Measurements from ENCODE around the gene GSTM4.
"Not testable (repeated sequence)": the region's sequence is repeated elsewhere in the genome, so short reads cannot be mapped to it uniquely, and the experiment has no call there.

Gene GSTM4

DNA sequence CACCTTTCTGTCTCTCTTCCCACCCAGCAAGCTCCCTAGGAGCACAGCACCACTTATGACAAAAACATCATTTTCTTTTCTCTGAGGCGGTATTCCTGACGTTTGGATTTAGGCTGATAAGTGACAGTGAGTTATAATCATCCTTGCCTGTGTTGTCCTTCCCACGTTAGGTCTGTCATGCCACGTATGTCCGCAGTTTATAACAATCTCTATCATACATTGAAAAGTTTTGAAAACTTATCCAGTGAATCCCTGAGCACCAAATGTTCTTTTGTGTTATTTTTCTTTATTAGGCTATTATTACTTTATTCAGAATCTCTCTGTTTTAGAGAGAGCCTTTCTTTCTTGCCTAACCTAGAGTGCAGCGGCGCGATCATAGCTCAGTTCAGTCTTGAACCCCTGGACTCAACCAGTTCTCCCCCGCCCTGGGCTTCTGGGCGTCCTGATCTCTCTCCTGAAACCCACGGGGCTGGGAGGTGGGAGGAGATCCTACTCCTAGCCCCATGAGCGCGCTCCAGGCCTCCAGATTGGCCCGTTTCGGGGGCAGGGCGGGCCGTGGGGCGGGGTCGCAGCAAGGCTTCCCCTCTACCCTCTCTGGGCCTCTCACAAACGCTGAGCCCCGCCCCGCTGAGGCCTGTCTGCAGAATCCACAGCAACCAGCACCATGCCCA lies 11.7 kb downstream of the GSTM4 start, which contains the start of gene GSTM2:
Gene GSTM2, plus strand, starts transcription at position 606 of the 671 bp plus-strand sequence. Its CDS starts 59 bp downstream, at position 665.
- peak; percentile 76 for DNase-seq (ENCODE audit: low read depth)

DNA sequence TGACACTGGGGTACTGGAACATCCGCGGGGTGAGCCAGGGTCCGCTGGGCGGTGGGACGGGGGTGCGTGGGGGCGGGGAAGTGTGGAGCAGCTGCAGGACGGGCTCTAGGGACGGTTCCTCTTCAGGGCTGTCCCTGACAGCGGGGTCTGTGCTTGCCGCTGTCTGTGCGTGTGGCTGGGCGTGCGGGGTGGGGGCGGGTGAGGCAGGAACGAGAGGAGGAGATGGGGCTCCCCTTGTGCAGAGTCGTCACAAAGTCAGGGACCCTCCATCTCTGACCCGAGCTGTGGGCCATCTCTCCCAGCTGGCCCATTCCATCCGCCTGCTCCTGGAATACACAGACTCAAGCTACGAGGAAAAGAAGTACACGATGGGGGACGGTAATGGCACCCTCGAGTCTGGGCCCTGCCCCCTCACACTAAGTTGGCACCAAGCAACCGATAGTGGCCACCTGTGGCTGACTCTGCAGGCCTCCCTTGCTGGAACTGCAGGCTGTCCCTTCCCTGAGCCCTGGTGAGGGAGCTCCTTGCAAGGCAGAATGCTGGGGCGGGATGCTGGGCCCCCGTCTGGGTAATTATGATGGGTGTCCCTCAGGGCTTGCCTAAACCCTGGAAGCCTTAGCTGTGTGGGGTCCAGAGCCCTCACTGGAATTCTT lies 12.3 kb downstream of the GSTM4 start:
- DNase-seq (ENCODE audit: low read depth), result no peak

DNA sequence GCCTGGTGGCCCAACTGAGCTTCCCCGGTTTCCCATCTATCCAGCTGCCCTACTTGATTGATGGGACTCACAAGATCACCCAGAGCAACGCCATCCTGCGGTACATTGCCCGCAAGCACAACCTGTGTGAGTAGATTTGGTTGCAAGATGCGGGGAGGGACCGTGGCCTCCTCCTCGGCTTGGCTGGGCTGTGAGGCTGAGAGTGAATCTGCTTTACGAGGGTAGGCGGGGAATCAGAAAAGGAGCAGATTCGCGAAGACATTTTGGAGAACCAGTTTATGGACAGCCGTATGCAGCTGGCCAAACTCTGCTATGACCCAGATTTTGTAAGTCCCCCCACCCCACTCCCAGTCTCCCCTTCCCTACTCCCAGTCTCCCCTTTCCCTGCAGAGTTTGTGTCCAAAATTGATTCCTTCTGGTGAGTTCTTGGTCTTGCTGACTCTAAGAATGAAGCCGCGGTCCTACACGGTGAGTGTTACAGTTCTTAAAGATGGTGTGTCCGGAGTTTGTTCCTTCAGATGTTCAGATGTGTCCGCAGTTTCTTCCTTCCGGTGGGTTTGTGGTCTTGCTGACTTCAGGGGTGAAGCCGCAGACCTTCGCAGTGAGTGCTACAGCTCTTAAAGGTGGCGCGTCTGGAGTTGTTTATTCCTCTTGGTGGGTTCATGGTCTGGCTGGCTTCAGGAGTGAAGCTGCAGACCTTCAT lies 13.5 kb downstream of the GSTM4 start:
- DNase-seq (ENCODE audit: low read depth), result no peak

GRCh38 chr1:109669949-109670302 lies 14.0 kb downstream of the GSTM4 start:
- DNase-seq (ENCODE audit: low read depth), result not testable (repeated sequence)

GRCh38 chr1:109671067-109671466 lies 15.2 kb downstream of the GSTM4 start:
- DNase-seq (ENCODE audit: low read depth), result no peak

DNA sequence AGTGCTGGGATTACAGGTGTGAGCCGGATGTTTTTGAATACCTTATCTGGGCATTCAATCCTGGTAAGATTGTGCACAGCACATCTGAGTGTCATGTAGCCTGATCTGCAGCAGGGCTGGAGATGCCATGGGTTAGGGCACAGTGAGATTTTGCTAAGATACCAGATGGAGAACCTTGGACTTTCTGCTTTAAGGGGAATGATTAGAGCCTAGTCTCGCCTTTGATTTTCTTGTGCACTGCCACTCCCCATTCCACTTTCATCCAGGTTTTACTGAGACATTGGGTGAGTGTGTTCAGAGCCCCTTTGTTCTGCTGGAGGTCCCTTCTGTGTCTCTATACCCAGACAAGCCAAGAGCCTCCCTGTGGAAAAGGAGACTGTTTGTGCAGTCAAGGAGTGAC lies 18.0 kb downstream of the GSTM4 start:
- not testable (repeated sequence) for DNase-seq (ENCODE audit: low read depth)

GRCh38 chr1:109676683-109677381 lies 20.9 kb downstream of the GSTM4 start:
- DNase-seq (ENCODE audit: low read depth), result not testable (repeated sequence)

- DNase-seq (ENCODE audit: low read depth), result no peak
Observed at GRCh38 chr1:109677459-109677858, 21.6 kb downstream of the GSTM4 start.

DNA sequence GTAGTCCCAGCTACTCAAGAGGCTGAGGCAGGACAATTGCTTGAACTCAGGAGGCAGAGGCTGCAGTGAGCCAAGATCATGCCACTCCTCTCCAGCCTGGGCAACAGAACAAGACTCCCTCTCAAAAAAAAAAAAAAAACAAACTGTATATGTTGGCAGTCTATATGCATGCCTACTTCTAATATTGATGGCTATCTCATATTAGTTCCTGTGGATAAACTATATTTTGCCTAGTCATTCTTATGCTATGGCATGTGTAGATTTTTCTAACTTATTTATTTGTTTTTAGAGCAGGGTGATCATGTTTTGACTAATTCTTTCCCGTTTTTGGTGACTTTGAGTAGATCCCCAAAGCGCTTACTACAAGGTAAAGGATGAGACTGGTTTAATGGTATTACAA lies 22.7 kb downstream of the GSTM4 start:
- DNase-seq (ENCODE audit: low read depth), result not testable (repeated sequence)

DNA sequence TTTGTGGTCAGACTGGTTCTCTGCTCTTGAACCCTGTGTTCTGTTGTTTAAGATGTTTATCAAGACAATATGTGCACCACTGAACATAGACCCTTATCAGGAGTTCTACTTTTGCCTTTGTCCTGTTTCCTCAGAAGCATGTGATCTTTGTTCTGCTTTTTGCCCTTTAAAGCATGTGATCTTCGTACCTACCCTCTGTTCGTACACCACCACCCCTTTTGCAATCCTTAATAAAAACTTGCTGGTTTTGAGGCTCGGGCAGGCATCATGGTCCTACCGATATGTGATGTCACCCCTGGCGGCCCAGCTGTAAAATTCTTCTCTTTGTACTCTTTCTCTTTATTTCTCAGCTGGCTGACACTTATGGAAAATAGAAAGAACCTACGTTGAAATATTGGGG lies 28.9 kb downstream of the GSTM4 start:
- DNase-seq (ENCODE audit: low read depth), result not testable (repeated sequence)

DNA sequence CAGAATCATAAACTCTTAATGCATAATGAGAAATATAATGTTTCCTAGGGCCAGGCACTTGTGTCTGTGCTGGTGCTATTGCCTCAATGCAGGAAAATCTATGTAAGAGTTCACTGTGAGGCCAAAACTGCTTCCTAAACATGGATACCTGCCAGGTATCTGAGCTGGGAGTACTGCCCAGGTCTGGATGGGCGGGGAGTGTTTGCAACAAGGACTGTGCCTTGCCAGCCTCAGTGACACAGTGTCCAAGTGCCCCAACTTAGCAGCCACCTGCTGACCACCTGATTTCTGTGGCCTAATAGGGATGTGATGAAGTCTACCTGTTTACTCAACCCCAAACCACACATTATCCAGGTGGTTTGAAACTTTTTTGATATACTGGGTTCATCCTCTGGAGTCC lies 29.5 kb downstream of the GSTM4 start:
- DNase-seq (ENCODE audit: low read depth), result not testable (repeated sequence)

GRCh38 chr1:109685890-109686289 lies 30.0 kb downstream of the GSTM4 start:
- DNase-seq (ENCODE audit: low read depth), result not testable (repeated sequence)

- DNase-seq (ENCODE audit: low read depth), result not testable (repeated sequence)
Observed at GRCh38 chr1:109687109-109687508, 31.2 kb downstream of the GSTM4 start.

GRCh38 chr1:109687641-109688499 lies 32.0 kb downstream of the GSTM4 start, which contains the start of gene GSTM1:
Gene GSTM1, plus strand, starts transcription at chr1:109687817. Its CDS starts 57 bp downstream, at chr1:109687874.
- peak; percentile 80 for DNase-seq (ENCODE audit: low read depth)

DNA sequence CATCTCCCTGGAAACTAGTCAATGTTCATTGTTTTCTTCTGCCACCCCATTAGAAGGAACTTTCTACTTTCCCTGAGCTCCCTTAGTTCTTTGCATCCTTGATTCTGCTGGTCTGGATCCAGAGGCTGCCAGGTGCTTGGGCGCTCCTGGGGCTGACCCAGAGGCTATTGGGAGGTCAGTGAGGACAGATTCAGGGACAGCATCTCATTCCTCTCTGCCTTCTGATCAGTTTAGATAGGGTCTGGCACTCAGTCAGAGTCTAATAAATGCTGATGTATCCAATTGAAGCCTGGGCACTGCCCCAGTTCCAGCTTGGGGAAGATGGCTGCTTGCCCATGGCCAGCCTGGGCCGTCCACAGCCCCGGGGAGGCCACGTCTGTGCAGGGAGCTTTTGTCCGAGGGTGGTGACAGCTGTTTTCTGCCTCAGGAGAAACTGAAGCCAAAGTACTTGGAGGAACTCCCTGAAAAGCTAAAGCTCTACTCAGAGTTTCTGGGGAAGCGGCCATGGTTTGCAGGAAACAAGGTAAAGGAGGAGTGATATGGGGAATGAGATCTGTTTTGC lies 34.0 kb downstream of the GSTM4 start:
- no peak for DNase-seq (ENCODE audit: low read depth)

DNA sequence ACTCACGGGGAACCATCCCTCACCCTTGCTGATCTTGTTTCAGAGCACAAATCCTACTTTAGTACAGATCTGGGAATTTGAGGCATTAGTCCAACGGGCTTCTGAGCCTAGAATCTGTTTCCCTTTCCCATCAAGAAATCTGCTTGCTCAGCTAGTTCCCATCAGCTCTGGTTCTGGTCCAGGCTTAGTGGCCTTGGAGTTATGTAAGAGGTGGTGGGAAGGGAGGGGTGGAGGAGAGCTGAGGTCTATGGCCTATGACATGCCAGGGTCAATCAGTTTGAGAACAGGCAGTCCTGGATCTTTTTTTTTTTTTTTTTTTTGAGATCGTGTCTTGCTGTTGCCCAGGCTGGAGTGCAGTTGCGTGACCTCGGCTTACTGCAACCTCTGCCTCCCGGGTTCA lies 35.9 kb downstream of the GSTM4 start:
- DNase-seq (ENCODE audit: low read depth), result no peak

GRCh38 chr1:109694400-109694799 lies 38.5 kb downstream of the GSTM4 start:
- not testable (repeated sequence) for DNase-seq (ENCODE audit: low read depth)

GRCh38 chr1:109695138-109695537 lies 39.2 kb downstream of the GSTM4 start:
- not testable (repeated sequence) for DNase-seq (ENCODE audit: low read depth)

DNA sequence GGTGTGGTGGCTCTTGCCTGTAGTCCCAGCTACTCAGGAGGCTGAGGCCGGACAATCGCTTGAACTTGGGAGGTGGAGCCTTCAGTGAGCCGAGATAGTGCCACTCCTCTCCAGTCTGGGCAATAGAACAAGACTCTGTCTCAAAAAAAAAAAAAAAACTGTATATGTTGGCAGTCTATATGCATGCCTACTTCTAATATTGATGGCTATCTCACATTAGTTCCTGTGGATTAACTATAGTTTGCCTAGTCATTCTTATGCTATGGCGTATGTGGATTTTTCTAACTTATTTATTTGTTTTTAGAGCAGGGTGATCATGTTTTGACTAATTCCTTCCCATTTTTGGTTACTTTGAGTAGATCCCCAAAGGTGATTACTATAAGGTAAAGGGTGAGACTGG lies 41.2 kb downstream of the GSTM4 start:
- DNase-seq (ENCODE audit: low read depth), result no peak

- DNase-seq (ENCODE audit: low read depth), result not testable (repeated sequence)
Observed at GRCh38 chr1:109697861-109698260, 42.0 kb downstream of the GSTM4 start.

DNA sequence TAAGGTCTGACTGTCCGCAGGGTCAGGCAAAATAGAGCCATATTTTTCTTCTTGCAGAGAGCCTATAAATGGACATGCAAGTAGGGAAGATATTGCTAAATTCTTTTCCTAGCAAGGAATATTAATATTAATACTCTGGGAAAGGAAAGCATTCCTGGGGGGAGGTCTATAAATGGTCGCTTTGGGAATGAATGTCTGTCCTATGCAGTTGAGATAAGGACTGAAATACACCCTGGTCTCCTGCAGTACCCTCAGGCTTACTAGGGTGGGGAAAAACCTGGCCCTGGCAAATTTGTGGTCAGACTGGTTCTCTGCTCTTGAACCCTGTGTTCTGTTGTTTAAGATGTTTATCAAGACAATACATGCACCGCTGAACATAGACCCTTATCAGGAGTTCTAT lies 47.0 kb downstream of the GSTM4 start:
- DNase-seq (ENCODE audit: low read depth), result not testable (repeated sequence)
